ENCODE measurements around the gene PCDH11Y. TPM values are rescaled to one million over a fixed set of nuclear protein-coding genes. Genes with fewer than 3 reads are reported as not detected.

Gene PCDH11Y
- total RNA-seq (2022; extraction: Qiagen RNA extraction; ENCODE audit: low read depth), result not detected in 5 replicates

GRCh38 chrY:5000057-5000456, at the start of gene PCDH11Y:
Gene PCDH11Y, plus strand, starts transcription at chrY:5000296. Its CDS starts 56,804 bp downstream, at chrY:5057100.

All from A549 treated with RU486 at 1 μM for 4 hours (cell line).